AML-193 (cell line): ENCODE measurements around the gene KCNK16.

Experiments
- DNase-seq, 2 experiments: peaks; one replicate each; lab custom pipeline; 2025; lab: John Stamatoyannopoulos, UW

The KCNK16 gene

GRCh38 chr6:39276379-39276995 lies 46.0 kb downstream of the KCNK16 start:
- no peak for DNase-seq

- no peak for DNase-seq
These were observed 47.6 kb downstream of the KCNK16 start for GRCh38 chr6:39274903-39275302.

DNA sequence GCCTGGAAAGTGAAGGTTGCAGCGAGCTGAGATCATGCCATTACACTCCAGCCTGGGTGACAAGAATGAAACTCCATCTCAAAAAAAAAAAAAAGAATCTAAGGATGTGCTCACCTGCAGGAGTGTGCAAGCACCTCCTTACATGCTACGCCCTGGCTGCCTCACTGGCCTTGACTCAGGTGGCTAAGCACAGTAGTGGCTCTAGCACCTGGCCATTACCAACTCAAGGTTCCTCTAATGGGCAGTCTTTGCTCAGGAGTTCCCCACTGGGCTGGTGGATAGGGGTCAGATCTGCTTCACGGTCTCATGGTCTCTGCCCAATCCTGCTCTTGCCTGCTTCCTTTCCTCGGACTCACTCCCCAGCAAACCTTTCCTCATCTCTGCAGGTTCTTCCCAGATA lies 48.0 kb downstream of the KCNK16 start:
- no peak for DNase-seq

DNA sequence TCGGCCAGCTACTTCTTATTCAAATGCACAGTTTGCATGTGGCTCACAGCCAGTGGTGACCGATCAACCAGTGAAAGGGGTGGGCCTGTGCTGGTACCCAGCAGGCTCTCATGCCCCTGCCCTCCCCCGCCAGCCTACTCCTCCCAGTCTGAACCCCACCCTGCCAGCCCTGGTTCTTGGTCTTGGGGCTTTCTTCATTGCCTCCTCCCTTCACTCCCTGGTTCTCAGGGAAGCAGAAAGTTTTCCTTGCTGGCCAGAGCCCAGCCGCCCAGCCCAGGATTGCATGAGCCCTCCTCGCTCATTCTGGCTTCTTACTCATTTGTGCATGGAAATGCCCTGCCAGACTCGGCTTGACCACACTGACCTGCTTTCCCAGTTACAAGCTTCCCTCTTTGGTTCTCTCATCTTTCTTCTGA lies 49.1 kb downstream of the KCNK16 start:
- DNase-seq: no peak

- no peak for DNase-seq
These were observed 52.5 kb downstream of the KCNK16 start for GRCh38 chr6:39269961-39270360.

- no peak for DNase-seq
These were observed 53.8 kb downstream of the KCNK16 start for GRCh38 chr6:39268721-39269120.

DNA sequence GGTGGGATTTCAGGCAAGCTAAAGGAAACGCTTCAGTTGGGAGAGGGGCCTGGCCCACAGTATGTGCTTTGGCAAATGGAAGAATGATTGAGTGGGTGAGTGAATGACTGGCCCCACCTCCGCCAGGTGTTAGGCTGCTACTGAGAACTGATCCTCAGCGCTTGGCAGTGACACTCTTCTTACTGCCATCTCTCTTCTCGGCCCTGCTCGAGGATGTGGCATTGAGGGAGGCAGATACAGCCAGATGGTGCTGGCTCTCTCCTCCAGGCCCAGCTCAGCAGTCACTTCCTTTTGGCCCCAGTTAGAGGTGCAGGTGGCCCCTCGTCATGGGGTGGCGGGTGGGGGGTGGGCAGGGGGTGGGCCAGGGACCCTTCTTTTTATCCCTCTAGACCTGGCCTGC lies 54.3 kb downstream of the KCNK16 start:
- DNase-seq: no peak

GRCh38 chr6:39266782-39267355 lies 55.6 kb downstream of the KCNK16 start:
- no peak for DNase-seq

GRCh38 chr6:39266375-39266774 lies 56.1 kb downstream of the KCNK16 start:
- no peak for DNase-seq
